Measurements from ENCODE around the gene MAN1C1. TPM values are rescaled to one million over a fixed set of nuclear protein-coding genes. Genes with fewer than 3 reads are reported as not detected.

MAN1C1 gene
- total and polyA plus RNA-seq, 2 donors (not counting 1 experiment from before 2014, with no cell fraction given): 0.31 to 0.89 TPM

- ATAC-seq (ENCODE audit: low read depth) (no peak), DNase-seq (no peak)
Observed at GRCh38 chr1:25795211-25795610, 178.6 kb downstream of the MAN1C1 start.

More at GRCh38 chr1:25795211-25795610, 178.6 kb downstream of the MAN1C1 start:
- H3K27ac ChIP-seq (ENCODE audit: low read length in 2 of 2): no peak overlapping the region
- ChIA-PET CTCF (interaction anchor here (2.4 kb wide), 1 partner anchor 186 kb away, joined by 10 read pairs; no protein-coding TSS in a partner anchor), POLR2A (no interaction called here)
- no peaks in the 10 kb centered on the region for H3K27me3 ChIP-seq (replicated peaks in 1 of 4; ENCODE audit: control extremely low read depth in 1 of 4, control insufficient read depth in 3 of 4, insufficient read depth in 4 of 4, low read length in 3 of 4)
- peaks cover 0 to 13% of the 10 kb centered on the region in 2 donors for H3K4me1 ChIP-seq (ENCODE audit: control insufficient read depth in 2 of 2, insufficient read depth in 2 of 2, low read length in 2 of 2)
- Mint-ChIP-seq H3K4me3 (no peak overlapping the region), H3K27ac (no peak overlapping the region), H3K9me3 (ENCODE audit: insufficient read depth) (no peaks in the 10 kb centered on the region), H3K27me3 (peaks cover 3% of the 10 kb centered on the region), H3K4me1 (peaks cover 15% of the 10 kb centered on the region)
- intact Hi-C loops (cut with micrococcal nuclease): loop anchor here (5.0 kb wide), 2 partner anchors 248 to 293 kb away; no protein-coding TSS in a partner anchor
- 100% methylated on average over 1 of the region's 2 CpGs for WGBS (ENCODE audit: insufficient coverage)
- no peak overlapping the region for H3K4me2 ChIP-seq (replicated peaks; ENCODE audit: low read depth, low read length, poor library complexity, severe bottlenecking)
- H3K79me2 ChIP-seq (ENCODE audit: control insufficient read depth, insufficient read depth, low read length): no peaks in the 10 kb centered on the region
- no peak overlapping the region for H3K9ac ChIP-seq (ENCODE audit: low read length)
- H2AFZ ChIP-seq (ENCODE audit: insufficient read depth, low read depth, low read length, poor library complexity, severe bottlenecking): no peak overlapping the region
- TF ChIP-seq CTCF (IDR thresholded peaks at IDR 0.05) (no peak), EZH2 (IDR thresholded peaks at IDR 0.05; ENCODE audit: borderline replicate concordance, insufficient read depth, low read depth, low read length, poor library complexity, severe bottlenecking) (no peak)
- H4K20me1 ChIP-seq (ENCODE audit: control insufficient read depth, insufficient read depth, low read length, poor library complexity, severe bottlenecking): no peaks in the 10 kb centered on the region
- no peaks in the 10 kb centered on the region for H3K9me3 ChIP-seq (ENCODE audit: control extremely low read depth in 1 of 3, control insufficient read depth in 2 of 3, insufficient read depth in 1 of 3, low read length in 2 of 3)
- no peak overlapping the region for H3K4me3 ChIP-seq (ENCODE audit: control extremely low read depth in 1 of 5, extremely low read depth in 1 of 5, insufficient read depth in 1 of 5, low read depth in 2 of 5, low read length in 4 of 5)
- H3K36me3 ChIP-seq (replicated peaks in 1 of 2; ENCODE audit: control extremely low read depth in 1 of 2, control insufficient read depth in 1 of 2, extremely low read depth in 1 of 2, insufficient read depth in 2 of 2, low read length in 1 of 2): no peaks in the 10 kb centered on the region
